Measurements from ENCODE around the gene THEM5.

DNA sequence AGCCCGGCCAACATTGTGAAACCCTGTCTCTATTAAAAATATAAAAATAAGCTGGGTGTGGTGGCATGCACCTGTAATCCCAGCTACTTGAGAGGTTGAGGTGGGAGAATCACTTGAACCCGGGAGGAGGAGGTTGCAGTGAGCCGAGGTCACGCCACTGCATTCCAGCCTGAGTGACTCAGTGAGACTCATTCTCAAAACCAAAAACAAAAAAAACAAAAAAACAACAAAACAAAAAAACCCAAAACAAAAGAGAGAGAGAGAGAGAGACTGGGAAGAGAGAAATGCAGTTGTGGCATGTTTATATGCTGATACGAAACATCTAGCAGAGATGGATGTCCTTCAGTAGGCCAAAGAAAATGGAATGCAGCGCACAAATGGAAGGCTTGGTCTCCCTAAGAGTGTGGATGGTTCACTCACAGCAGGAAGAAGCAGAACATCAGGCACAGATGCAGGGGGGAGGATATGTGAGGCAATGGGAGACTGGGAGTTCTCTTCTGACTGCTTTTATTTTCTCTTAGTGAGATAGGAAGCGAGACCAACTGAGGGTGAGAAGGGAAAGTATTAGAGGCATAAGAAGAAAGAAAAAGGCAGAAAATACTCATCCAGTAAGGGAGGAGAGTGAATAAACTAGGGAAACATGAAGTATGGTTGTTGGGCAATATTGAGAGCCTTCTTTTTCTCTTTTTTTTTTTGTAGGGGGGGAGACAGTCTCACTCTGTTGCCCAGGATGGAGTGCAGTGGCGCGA, 39.8 kb upstream of the THEM5 start:
- TF ChIP-seq, protein P1, sequence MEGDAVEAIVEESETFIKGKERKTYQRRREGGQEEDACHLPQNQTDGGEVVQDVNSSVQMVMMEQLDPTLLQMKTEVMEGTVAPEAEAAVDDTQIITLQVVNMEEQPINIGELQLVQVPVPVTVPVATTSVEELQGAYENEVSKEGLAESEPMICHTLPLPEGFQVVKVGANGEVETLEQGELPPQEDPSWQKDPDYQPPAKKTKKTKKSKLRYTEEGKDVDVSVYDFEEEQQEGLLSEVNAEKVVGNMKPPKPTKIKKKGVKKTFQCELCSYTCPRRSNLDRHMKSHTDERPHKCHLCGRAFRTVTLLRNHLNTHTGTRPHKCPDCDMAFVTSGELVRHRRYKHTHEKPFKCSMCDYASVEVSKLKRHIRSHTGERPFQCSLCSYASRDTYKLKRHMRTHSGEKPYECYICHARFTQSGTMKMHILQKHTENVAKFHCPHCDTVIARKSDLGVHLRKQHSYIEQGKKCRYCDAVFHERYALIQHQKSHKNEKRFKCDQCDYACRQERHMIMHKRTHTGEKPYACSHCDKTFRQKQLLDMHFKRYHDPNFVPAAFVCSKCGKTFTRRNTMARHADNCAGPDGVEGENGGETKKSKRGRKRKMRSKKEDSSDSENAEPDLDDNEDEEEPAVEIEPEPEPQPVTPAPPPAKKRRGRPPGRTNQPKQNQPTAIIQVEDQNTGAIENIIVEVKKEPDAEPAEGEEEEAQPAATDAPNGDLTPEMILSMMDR (IDR thresholded peaks at IDR 0.05; ENCODE audit: borderline replicate concordance, extremely low read depth, low read length, poor library complexity, severe bottlenecking), result no peak
- TF ChIP-seq EZH2 (IDR thresholded peaks at IDR 0.05; ENCODE audit: borderline replicate concordance, low read depth, low read length, severe bottlenecking), result no peak
